HG02759 (cell line): ENCODE measurements around the gene TNS4.

Source experiments
- ATAC-seq: cut with Tn5 transposase; IDR thresholded peaks from one replicate; pipeline ENCODE4 v1.9.1; 2021; ENCODE audit warnings: mild to moderate bottlenecking, moderate library complexity; ENCODE audit not compliant: unreplicated experiment

The TNS4 gene

GRCh38 chr17:40459636-40460603 lies 41.5 kb downstream of the TNS4 start:
- ATAC-seq = no peak

- ATAC-seq = no peak
These were observed 42.5 kb downstream of the TNS4 start for GRCh38 chr17:40458851-40459482.

GRCh38 chr17:40457964-40458791 lies 43.2 kb downstream of the TNS4 start:
- ATAC-seq = no peak

DNA sequence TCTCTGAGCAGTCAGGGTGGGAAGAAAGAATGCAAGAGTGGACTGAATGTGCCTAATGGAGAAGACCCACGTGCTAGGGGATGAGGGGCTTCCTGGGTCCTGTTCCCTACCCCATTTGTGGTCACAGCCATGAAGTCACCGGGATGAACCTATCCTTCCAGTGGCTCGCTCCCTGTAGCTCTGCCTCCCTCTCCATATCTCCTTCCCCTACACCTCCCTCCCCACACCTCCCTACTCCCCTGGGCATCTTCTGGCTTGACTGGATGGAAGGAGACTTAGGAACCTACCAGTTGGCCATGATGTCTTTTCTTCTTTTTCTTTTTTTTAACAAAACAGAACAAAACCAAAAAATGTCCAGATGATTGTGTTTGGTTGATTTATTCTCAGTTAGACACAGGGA lies 44.1 kb downstream of the TNS4 start:
- no peak for ATAC-seq

DNA sequence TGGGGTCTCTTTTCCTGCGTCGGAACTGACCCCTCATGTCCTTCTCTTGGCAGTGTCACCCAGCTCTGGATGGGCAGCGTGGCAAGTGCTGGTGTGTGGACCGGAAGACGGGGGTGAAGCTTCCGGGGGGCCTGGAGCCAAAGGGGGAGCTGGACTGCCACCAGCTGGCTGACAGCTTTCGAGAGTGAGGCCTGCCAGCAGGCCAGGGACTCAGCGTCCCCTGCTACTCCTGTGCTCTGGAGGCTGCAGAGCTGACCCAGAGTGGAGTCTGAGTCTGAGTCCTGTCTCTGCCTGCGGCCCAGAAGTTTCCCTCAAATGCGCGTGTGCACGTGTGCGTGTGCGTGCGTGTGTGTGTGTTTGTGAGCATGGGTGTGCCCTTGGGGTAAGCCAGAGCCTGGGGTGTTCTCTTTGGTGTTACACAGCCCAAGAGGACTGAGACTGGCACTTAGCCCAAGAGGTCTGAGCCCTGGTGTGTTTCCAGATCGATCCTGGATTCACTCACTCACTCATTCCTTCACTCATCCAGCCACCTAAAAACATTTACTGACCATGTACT lies 44.9 kb downstream of the TNS4 start:
- ATAC-seq = no peak

DNA sequence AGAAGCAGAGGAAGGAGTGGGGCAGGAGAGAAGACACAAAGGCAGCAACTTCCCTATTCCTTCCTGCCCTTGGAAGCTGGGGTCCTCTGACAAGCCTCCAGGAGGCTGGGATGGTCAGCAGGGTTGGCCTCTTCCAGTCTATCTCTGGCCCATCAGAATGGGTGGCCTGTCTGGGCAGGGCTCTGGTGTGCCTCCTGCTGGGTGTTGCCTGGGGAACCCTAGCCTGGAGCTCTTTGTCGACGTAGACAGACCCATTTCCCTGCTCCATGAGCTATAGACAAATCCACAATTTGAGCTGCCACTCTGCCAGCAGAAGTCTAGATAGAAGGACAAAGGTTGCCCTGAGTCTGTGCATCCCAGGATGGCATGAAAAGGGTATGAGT lies 46.8 kb downstream of the TNS4 start:
- no peak for ATAC-seq

DNA sequence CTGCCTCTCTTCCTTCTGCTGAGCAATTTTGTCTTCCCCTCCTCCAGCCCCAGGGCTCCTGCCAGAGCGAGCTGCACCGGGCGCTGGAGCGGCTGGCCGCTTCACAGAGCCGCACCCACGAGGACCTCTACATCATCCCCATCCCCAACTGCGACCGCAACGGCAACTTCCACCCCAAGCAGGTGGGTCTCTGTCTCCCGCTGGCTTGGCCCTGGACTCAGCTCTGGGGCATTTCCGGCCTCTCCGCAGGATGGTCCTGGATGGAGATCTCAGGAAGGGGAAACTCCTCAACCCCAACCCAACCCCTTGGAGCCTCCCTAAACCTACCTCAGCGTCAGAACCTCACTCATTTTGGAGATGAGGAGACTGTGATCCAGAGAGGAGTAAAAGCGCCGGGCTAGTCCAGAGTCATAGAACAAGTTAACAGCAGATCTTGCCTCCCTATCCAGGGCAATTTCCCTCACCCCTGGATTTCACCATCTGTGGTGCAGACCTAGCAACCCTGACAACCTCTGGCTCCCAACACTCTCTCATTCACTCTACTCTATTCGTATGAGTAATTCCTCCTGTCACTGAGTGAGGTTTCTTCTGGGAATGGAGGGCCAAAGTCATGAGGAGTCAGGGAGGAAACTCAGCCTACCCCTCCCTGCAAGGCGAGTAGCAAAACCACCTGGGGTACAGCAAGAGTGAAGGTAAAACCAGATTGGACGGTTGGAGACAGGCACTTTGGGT lies 47.4 kb downstream of the TNS4 start:
- ATAC-seq = no peak

DNA sequence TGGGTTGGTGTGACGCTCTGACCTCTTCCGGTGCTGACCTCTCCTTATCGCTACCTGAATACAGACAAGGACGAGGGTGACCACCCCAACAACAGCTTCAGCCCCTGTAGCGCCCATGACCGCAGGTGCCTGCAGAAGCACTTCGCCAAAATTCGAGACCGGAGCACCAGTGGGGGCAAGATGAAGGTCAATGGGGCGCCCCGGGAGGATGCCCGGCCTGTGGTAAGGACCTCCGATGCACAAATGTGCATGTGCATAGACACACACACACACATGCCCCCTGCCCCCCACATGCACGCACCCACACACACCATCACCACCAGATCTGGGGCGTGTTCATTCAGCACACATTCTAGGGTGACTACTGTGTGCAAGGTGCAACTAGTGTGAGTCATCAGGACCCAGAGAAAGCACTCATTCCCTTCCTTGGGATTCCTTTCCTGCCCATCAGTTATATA lies 48.5 kb downstream of the TNS4 start:
- no peak for ATAC-seq

DNA sequence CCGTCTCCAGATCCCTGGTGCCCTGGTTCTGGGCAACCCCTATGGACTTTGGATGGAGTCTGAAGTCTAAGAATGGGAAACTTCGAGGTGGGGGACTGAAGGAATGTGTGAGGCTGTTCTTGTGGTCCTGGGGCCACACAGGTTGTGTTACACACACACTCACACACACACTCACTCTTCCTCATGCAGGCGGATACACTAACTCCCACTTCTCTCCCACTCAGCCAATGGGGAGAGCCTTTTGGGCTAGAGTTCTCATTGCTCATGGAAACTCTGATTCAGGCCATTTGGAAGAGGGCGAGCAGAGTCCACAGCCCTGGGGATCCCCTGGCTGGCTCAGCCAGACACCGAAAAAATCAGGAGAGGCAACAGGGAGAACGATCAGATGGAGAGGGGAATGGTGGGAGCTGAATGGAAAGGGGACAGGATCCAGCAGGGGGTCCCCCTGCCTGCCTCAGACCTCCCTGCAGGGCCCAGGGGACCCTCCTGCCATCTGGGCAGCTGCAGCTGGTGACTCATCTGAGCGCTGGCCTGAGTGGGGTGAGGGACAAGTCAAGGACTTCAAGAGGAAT lies 49.1 kb downstream of the TNS4 start:
- ATAC-seq = no peak

DNA sequence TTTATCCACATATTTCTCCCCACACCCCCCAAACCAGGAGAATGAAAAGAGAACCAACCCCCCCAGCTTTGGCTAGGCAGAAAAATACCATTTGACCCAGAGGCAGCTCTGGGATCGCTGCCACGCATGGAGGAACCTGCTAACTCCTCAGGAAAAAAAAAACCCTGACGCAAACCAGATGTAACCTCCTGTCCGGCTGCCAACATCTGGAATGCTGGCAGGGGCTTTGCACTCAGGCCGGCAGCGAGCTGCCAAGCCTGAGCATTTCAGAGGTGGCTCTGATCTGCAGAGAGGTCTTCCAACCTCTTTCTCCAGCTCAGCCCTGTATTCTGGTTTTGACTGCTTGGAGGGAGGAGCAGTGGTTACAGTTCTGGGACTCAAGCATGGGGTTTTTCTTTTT lies 50.0 kb downstream of the TNS4 start:
- no peak for ATAC-seq

DNA sequence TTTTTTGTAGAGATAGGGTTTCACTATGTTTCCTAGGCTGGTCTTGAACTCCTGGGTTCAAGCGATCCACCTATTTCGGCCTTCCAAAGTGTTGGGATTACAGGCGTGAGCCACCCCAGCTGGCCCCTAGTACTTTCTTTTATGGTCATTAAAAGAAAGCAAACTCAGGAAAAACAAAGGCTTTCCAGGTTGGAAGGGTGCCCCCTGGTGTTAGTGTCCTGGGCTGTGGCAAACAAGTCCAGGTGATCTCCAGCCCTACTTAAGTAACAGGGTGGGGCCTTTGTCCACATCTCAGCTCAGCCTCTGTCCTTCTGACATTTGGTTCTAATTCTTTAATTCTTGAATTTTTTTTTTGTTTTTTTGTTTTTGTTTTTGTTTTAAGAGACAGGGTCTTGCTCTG lies 51.2 kb downstream of the TNS4 start:
- ATAC-seq = no peak

DNA sequence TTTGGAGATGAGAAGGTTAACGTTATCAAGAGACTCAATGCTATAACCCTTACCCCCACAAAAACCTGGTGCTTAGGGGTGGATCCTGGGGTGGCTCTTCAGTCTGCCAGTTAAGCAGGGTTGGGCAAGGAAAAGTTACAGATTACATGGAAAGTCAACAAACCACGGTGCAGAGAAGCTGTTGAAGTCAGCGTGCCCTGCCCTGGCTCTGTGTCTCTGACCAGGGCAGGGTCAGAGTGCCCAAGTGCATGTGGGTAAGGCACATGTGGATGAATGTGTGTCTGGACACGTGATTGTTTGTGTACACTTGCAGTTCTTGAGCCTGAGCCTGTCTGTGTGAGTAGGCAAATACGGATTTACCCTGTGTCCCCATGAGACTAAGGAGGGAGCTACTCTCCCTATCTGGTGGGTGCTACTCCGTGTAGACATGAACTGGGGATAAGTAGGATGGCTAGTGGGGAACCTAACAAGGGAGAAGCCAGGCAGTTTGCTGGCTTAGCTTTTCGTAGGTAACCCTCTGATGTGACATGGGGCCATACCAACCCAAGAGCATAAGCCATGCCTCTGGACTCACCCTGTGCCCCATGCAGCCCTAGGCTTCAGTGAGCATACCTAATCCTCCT lies 52.7 kb downstream of the TNS4 start:
- ATAC-seq = no peak

GRCh38 chr17:40448213-40448638 lies 53.2 kb downstream of the TNS4 start:
- ATAC-seq = no peak

- no peak for ATAC-seq
These were observed 53.6 kb downstream of the TNS4 start for GRCh38 chr17:40447806-40448205.

GRCh38 chr17:40447148-40447644 lies 54.2 kb downstream of the TNS4 start:
- ATAC-seq = no peak

- ATAC-seq = no peak
These were observed 55.5 kb downstream of the TNS4 start for GRCh38 chr17:40445751-40446468.

DNA sequence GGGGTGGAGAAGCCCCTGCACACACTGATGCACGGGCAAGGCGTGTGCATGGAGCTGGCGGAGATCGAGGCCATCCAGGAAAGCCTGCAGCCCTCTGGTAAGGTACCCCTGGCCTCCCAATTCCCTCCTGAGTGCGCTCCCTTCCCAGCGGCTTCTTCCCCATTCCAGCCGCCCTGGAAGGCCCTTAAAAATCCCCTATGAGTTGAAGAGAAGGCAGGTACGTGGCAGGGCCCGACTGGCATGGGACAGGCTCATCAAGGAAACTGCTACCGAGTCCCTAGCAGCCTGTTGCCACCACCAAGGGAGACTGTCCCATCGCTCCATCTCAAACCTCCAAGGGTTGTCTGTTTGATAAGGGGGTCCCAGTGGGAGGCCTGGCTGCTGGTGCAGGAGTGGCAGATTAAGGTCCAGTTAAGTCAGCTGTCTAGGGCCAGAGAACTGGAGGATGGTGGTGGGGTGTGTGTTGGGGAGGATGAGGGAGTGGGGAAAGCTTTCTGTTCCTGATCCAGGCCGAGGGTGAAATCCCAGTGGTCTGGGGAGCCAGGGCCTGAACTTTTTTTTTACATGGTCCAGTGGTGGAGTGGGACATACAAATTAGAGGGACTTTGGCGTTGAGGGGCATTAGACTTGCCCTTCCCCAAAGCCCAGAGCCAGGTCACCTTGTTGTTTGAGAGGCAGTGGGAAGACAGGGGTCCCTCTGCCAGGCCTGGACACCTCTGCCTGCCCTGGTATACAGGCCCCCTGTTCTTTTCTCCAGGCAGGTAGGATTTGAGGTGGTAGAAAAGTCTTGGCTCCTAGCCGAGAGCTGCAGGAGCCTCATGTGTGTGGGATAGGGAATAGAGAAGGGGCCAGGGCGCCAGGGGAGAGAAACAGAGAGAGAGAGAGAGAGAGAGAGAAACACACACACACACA lies 57.2 kb downstream of the TNS4 start:
- no peak for ATAC-seq
